Endothelial cell of umbilical vein (primary cell): ENCODE measurements around the gene DCLK1.

Experiments
- CTCF ChIP-seq, 2 donors: IDR thresholded peaks; 1 replicate in 1 of 2; 2 replicates in 1 of 2; pipeline ENCODE4 v1.5.1; 2011; ENCODE audit warnings: low read length in 2 of 2, mild to moderate bottlenecking in 2 of 2, moderate library complexity in 2 of 2, control low read depth in 1 of 2, inconsistent platforms in 1 of 2, low read depth in 1 of 2; ENCODE audit not compliant: insufficient read depth in 1 of 2; ENCODE audit errors: extremely low read depth in 1 of 2
- EZH2 ChIP-seq: IDR thresholded peaks from 2 replicates; pipeline ENCODE4 v1.6.1; 2012; ENCODE audit warnings: borderline replicate concordance, low read depth, mild to moderate bottlenecking, moderate library complexity, low read length, inconsistent platforms; ENCODE audit not compliant: severe bottlenecking
- FOS ChIP-seq: IDR thresholded peaks from 2 replicates; pipeline ENCODE4 v1.6.1; 2011; ENCODE audit warnings: mild to moderate bottlenecking, low read length, moderate library complexity, borderline replicate concordance; ENCODE audit not compliant: insufficient read depth
- GATA2 ChIP-seq: IDR thresholded peaks from 2 replicates; pipeline ENCODE4 v1.7.0; 2011; ENCODE audit warnings: low read depth, mild to moderate bottlenecking, moderate library complexity, mixed read lengths, low read length; ENCODE audit not compliant: insufficient read length, insufficient read depth
- JUN ChIP-seq: IDR thresholded peaks from 2 replicates; pipeline ENCODE4 v1.6.1; 2011; ENCODE audit warnings: borderline replicate concordance, low read depth; ENCODE audit not compliant: insufficient read length, insufficient read depth
- MAX ChIP-seq: IDR thresholded peaks from 2 replicates; pipeline ENCODE4 v1.6.1; 2011; ENCODE audit not compliant: insufficient read depth, insufficient read length
- MYC ChIP-seq: IDR thresholded peaks from one replicate; pipeline ENCODE4 v1.6.1; 2011; ENCODE audit warnings: mild to moderate bottlenecking, low read depth, low read length
- POLR2A ChIP-seq: IDR thresholded peaks from 2 replicates; pipeline ENCODE4 v1.6.1; 2012; ENCODE audit warnings: low read depth, mild to moderate bottlenecking, control low read depth, low read length
- POLR2AphosphoS5 ChIP-seq: IDR thresholded peaks from 2 replicates; pipeline ENCODE4 v1.6.1; 2012; ENCODE audit warnings: low read depth, mild to moderate bottlenecking, control low read depth, low read length, moderate library complexity; ENCODE audit not compliant: insufficient read depth

- TF ChIP-seq POLR2AphosphoS5 (no peak), POLR2A (no peak), CTCF (IDR thresholded peaks at IDR 0.05; ENCODE audit: extremely low read depth in 1 of 2, insufficient read depth in 1 of 2, low read depth in 1 of 2, low read length in 2 of 2) (no peak), EZH2 (no peak), JUN (no peak), MAX (no peak), GATA2 (no peak), MYC (no peak), FOS (no peak)
Measured at GRCh38 chr13:35876601-35877000, 254.6 kb downstream of the DCLK1 start.
